Loucy (cell line): ENCODE measurements around the gene ACOXL.

Source experiments
- H2AFZ ChIP-seq: fragments of 200-600 bp; sonication (generic); 2 replicates; pipeline ENCODE4 v1.6.0; 2016; ENCODE audit warnings: antibody characterized with exemption, mild to moderate bottlenecking, low read length, moderate library complexity
- H3F3A ChIP-seq: fragments of 200-600 bp; 2 replicates; pipeline ENCODE4 v1.6.0; 2016; ENCODE audit warnings: antibody characterized with exemption, low read depth, mild to moderate bottlenecking
- H3K27me3 ChIP-seq: fragments of 200-600 bp; sonication (generic); 2 replicates; pipeline ENCODE4 v1.6.1; 2014; ENCODE audit warnings: low read length, mild to moderate bottlenecking; ENCODE audit not compliant: insufficient read depth, poor library complexity, severe bottlenecking
- H3K36me3 ChIP-seq: fragments of 200-600 bp; sonication (generic); 2 replicates; pipeline ENCODE4 v1.6.1; 2016; ENCODE audit warnings: low read length; ENCODE audit not compliant: insufficient read depth
- H3K4me1 ChIP-seq: fragments of 200-600 bp; sonication (generic); 2 replicates; pipeline ENCODE4 v1.5.1; 2014; ENCODE audit warnings: low read length, mild to moderate bottlenecking; ENCODE audit not compliant: insufficient read depth, poor library complexity, severe bottlenecking
- H3K4me2 ChIP-seq: fragments of 200-600 bp; sonication (generic); 2 replicates; pipeline ENCODE4 v1.6.0; 2014; ENCODE audit warnings: antibody characterized with exemption, low read length, low read depth, mild to moderate bottlenecking; ENCODE audit not compliant: poor library complexity, severe bottlenecking
- H3K4me3 ChIP-seq: fragments of 200-600 bp; sonication (generic); 2 replicates; pipeline ENCODE4 v1.5.1; 2014; ENCODE audit warnings: low read length, mild to moderate bottlenecking, mixed read lengths; ENCODE audit not compliant: poor library complexity, severe bottlenecking
- H3K79me2 ChIP-seq: fragments of 200-600 bp; sonication (generic); 2 replicates; pipeline ENCODE4 v1.6.1; 2014; ENCODE audit warnings: low read length; ENCODE audit not compliant: insufficient read depth
- H3K9ac ChIP-seq: fragments of 200-600 bp; sonication (generic); 2 replicates; pipeline ENCODE4 v1.6.0; 2014; ENCODE audit warnings: mild to moderate bottlenecking, low read depth, low read length, moderate library complexity; ENCODE audit not compliant: poor library complexity, severe bottlenecking
- H3K9me2 ChIP-seq: fragments of 200-600 bp; sonication (generic); replicated peaks from 2 replicates; pipeline ENCODE4 v1.6.1; 2016; ENCODE audit warnings: low read depth, low read length, mixed read lengths
- H3K9me3 ChIP-seq: fragments of 200-600 bp; sonication (generic); 2 replicates; pipeline ENCODE4 v1.6.1; 2014; ENCODE audit warnings: mild to moderate bottlenecking, antibody characterized with exemption, low read length, low read depth; ENCODE audit not compliant: insufficient read depth
- H4K20me1 ChIP-seq: fragments of 200-600 bp; sonication (generic); 2 replicates; pipeline ENCODE4 v1.6.0; 2014; ENCODE audit warnings: antibody characterized with exemption, low read length, mild to moderate bottlenecking; ENCODE audit not compliant: insufficient read depth, poor library complexity, severe bottlenecking
- EZH2phosphoT487 ChIP-seq: fragments of 200-600 bp; IDR thresholded peaks from 2 replicates; pipeline ENCODE4 v1.6.1; 2018; ENCODE audit warnings: antibody characterized with exemption, mild to moderate bottlenecking, moderate library complexity, borderline replicate concordance
- TF ChIP-seq, protein P1 (sequence below): fragments of 200-600 bp; sonication (generic); conservative IDR thresholded peaks from 2 replicates; pipeline ENCODE4 v1.5.1; 2014; ENCODE audit warnings: mild to moderate bottlenecking, antibody characterized with exemption, low read length

The ACOXL gene

DNA sequence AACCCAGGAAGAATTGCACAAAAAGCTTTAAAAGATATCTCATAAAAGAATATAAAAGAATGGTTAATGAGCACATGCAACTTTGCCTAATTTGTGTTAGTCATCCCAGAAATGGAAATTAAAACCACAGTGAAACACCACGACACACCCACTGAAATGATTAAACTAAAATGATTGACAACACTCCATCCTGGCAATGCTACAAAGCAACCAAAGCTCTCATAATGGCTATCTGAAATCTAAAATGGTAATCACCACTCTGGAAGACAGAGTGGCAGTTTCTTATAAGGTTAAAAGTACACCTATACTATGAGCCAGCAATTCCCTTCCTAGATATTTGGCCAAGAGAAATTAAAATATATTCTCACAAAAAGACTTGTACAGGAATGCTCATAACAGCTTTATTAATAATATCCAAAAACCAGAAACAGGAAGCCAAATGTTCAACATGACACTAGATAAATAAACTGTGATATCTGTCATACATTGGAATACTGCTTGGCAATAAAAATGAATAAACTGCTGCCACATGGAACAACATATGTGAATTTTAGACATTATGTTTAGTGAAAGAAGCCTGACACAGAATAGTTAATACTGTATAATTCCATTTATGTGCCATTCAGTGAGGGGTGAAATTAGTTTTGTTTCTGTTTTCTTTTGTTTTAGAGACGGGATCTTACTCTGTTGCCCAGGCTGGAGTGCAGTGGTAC is 283.1 kb downstream of the ACOXL start:
- H3K4me1 ChIP-seq: no peaks in the 10 kb centered on the region
- H2AFZ ChIP-seq: no peak overlapping the region
- H3K9ac ChIP-seq: no peak overlapping the region
- H3K4me2 ChIP-seq: no peak overlapping the region
- no peaks in the 10 kb centered on the region; the same call in 1 of the 2 replicates for H3K36me3 ChIP-seq
- H3F3A ChIP-seq: no peaks in the 10 kb centered on the region
- peaks cover 20% of the 10 kb centered on the region for H3K9me3 ChIP-seq
- no peaks in the 10 kb centered on the region for H4K20me1 ChIP-seq
- no peaks in the 10 kb centered on the region for H3K27me3 ChIP-seq
- no peak for TF ChIP-seq EZH2phosphoT487
- TF ChIP-seq, protein P1, sequence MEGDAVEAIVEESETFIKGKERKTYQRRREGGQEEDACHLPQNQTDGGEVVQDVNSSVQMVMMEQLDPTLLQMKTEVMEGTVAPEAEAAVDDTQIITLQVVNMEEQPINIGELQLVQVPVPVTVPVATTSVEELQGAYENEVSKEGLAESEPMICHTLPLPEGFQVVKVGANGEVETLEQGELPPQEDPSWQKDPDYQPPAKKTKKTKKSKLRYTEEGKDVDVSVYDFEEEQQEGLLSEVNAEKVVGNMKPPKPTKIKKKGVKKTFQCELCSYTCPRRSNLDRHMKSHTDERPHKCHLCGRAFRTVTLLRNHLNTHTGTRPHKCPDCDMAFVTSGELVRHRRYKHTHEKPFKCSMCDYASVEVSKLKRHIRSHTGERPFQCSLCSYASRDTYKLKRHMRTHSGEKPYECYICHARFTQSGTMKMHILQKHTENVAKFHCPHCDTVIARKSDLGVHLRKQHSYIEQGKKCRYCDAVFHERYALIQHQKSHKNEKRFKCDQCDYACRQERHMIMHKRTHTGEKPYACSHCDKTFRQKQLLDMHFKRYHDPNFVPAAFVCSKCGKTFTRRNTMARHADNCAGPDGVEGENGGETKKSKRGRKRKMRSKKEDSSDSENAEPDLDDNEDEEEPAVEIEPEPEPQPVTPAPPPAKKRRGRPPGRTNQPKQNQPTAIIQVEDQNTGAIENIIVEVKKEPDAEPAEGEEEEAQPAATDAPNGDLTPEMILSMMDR: no peak
- H3K9me2 ChIP-seq: no peaks in the 10 kb centered on the region
- H3K79me2 ChIP-seq: no peaks in the 10 kb centered on the region
- no peak overlapping the region for H3K4me3 ChIP-seq

DNA sequence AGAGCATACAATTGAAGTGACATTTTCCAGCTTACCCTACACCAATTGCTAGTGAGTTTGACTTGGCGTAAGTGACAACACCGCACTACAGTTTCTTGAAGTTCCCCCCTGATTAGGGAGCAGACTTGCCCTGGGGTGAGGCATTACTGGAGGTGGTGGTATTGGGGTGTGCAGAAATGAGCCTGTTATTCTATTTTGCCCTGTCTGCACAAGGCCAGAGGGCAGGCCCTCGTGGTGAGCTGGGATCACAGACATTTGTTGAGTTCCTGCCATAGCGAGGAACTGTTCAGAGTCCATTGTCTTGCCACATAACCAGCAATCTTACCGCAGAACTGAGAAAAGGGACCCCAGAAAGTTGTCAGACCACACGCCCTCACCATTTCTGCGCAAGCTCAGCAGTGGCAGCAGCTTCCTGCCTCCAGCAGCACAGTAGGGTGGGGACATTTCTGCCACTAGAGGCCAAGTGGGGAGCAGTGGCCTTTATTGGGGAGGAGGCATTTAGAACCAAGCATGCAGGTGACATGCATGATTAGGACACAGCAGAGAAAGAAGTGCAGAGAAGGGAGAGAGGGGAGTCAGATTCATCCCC is 284.8 kb downstream of the ACOXL start:
- H3K9me3 ChIP-seq: peaks cover 12% of the 10 kb centered on the region
- no peaks in the 10 kb centered on the region for H3K79me2 ChIP-seq
- H3K4me1 ChIP-seq: no peaks in the 10 kb centered on the region
- no peaks in the 10 kb centered on the region for H3K9me2 ChIP-seq
- H3K9ac ChIP-seq: no peak overlapping the region
- H4K20me1 ChIP-seq: no peaks in the 10 kb centered on the region
- no peak overlapping the region for H3K4me3 ChIP-seq
- H3K27me3 ChIP-seq: no peaks in the 10 kb centered on the region
- TF ChIP-seq EZH2phosphoT487: no peak
- TF ChIP-seq, protein P1: no peak
- H3F3A ChIP-seq: no peaks in the 10 kb centered on the region
- no peaks in the 10 kb centered on the region; the same call in 1 of the 2 replicates for H3K36me3 ChIP-seq
- no peak overlapping the region for H3K4me2 ChIP-seq
- H2AFZ ChIP-seq: 0 out of 2 replicates have a peak overlapping the region, but pooled peaks have one; percentile 15

DNA sequence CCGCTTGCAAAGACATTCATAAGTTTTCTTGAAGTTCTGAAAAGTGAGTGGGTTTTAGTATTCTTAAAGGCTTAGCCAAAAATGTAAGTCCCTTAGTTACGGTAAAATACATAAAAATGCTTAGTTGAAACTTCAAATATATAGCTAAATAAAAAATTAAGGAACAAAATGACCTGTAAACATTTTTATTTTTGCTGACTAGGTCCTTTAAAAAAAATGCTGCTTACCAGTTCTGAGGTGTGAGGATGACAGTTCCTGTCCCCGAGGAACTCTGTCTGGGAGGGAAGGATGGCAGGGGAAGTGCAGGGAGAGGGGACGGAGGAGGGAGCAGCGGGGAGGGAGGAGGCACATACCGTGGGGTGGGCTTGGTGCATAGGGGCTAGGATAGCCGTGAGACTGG is 285.5 kb downstream of the ACOXL start:
- H3K9ac ChIP-seq: no peak overlapping the region

More for the DNA sequence above, 285.5 kb downstream of the ACOXL start:
- Histone ChIP-seq H3K9me3 (peaks cover 6% of the 10 kb centered on the region; the same call in 1 of the 2 replicates), H3K4me2 (no peak overlapping the region), H3K4me1 (no peaks in the 10 kb centered on the region), H3K27me3 (no peaks in the 10 kb centered on the region), H3K79me2 (no peaks in the 10 kb centered on the region), H4K20me1 (no peaks in the 10 kb centered on the region), H3K9me2 (no peaks in the 10 kb centered on the region), H3K4me3 (no peak overlapping the region), H3K36me3 (no peaks in the 10 kb centered on the region; the same call in 1 of the 2 replicates), H3F3A (no peaks in the 10 kb centered on the region), H2AFZ (no peak overlapping the region)
- TF ChIP-seq EZH2phosphoT487: no peak
- TF ChIP-seq, protein P1: no peak
